ENCODE results near the gene PRRX2.

- no peak for TF ChIP-seq CTCF (IDR thresholded peaks at IDR 0.05; ENCODE audit: low read depth, low read length)
- TF ChIP-seq EZH2phosphoT487 (IDR thresholded peaks at IDR 0.05; ENCODE audit: low read depth), result no peak
Measured at GRCh38 chr9:129655154-129655553, 10.3 kb upstream of the PRRX2 start.
